IMR-90 (cell line): Measurements from ENCODE around the gene SLX4IP. TPM values are rescaled to one million over a fixed set of nuclear protein-coding genes. Genes with fewer than 3 reads are reported as not detected.

Source experiments
- ATAC-seq: fragments of 200-7000 bp; cut with Tn5 transposase; 2 replicates; pipeline ENCODE4 v1.9.1; 2020; ENCODE audit warnings: low read depth, mild to moderate bottlenecking, moderate library complexity
- BruUV-seq: library from RNA; stranded (reverse); fragments of 400-500 nt; replicated peaks from 2 replicates; lab custom pipeline; 2021; lab: Mats Ljungman, UMichigan
- CTCF ChIA-PET: fragments of 300-600 bp; formaldehyde crosslinking; extraction: SDS; loops from one replicate; lab custom pipeline; 2021; ENCODE audit warnings: antibody characterized with exemption; lab: Yijun Ruan, JAX
- POLR2A ChIA-PET: fragments of 300-600 bp; sonication (Branson Sonifier 250); formaldehyde crosslinking; loops from one replicate; lab custom pipeline; 2022; ENCODE audit warnings: antibody characterized with exemption; ENCODE audit not compliant: unreplicated experiment; lab: Charles Lee
- DNase-seq: peaks from one replicate; pipeline ENCODE4 v3.0.0; 2013
- H2AFZ ChIP-seq: replicated peaks from 2 replicates; pipeline ENCODE3; 2013; ENCODE audit warnings: low read length, mild to moderate bottlenecking; ENCODE audit not compliant: poor library complexity
- H2AK5ac ChIP-seq: 2 replicates; pipeline ENCODE4 v1.6.1; 2013; ENCODE audit warnings: low read depth, low read length, inconsistent platforms
- H2AK9ac ChIP-seq: replicated peaks from 2 replicates; pipeline ENCODE3; 2013; ENCODE audit warnings: mild to moderate bottlenecking, low read depth, low read length, moderate library complexity; ENCODE audit not compliant: poor library complexity
- H2BK120ac ChIP-seq: 2 replicates; pipeline ENCODE4 v1.6.1; 2013; ENCODE audit warnings: low read depth, low read length, inconsistent platforms
- H2BK15ac ChIP-seq: 3 replicates; pipeline ENCODE4 v1.6.1; 2013; ENCODE audit warnings: low read depth, low read length, inconsistent platforms
- H2BK20ac ChIP-seq: 2 replicates; pipeline ENCODE4 v1.6.1; 2013; ENCODE audit warnings: low read depth, mild to moderate bottlenecking, inconsistent platforms, low read length, moderate library complexity
- H2BK5ac ChIP-seq: 2 replicates; pipeline ENCODE4 v1.6.1; 2013; ENCODE audit warnings: mild to moderate bottlenecking, low read depth, low read length, inconsistent platforms; ENCODE audit not compliant: poor library complexity, severe bottlenecking
- H3K14ac ChIP-seq: replicated peaks from 2 replicates; pipeline ENCODE4 v1.6.1; 2013; ENCODE audit warnings: low read depth, low read length, inconsistent platforms
- H3K18ac ChIP-seq: 2 replicates; pipeline ENCODE4 v1.6.1; 2013; ENCODE audit warnings: low read depth, low read length, control low read depth
- H3K23ac ChIP-seq: 2 replicates; pipeline ENCODE4 v1.6.1; 2013; ENCODE audit warnings: low read depth, low read length, inconsistent platforms
- H3K27ac ChIP-seq: 2 replicates; pipeline ENCODE4 v1.5.1; 2013; ENCODE audit warnings: mild to moderate bottlenecking, control low read depth, low read length; ENCODE audit not compliant: insufficient read depth
- H3K27me3 ChIP-seq: 2 replicates; pipeline ENCODE4 v1.6.1; 2013; ENCODE audit warnings: low read length; ENCODE audit not compliant: control insufficient read depth, insufficient read depth
- H3K36me3 ChIP-seq: 2 replicates; pipeline ENCODE4 v1.6.1; 2013; ENCODE audit warnings: low read length, mixed read lengths; ENCODE audit not compliant: control insufficient read depth, insufficient read depth
- H3K4ac ChIP-seq: 2 replicates; pipeline ENCODE4 v1.6.1; 2013; ENCODE audit warnings: low read depth, low read length, inconsistent platforms
- H3K4me1 ChIP-seq: 2 replicates; pipeline ENCODE4 v1.6.1; 2013; ENCODE audit warnings: low read length, mixed read lengths; ENCODE audit not compliant: control insufficient read depth, insufficient read depth
- H3K4me2 ChIP-seq: 2 replicates; pipeline ENCODE4 v1.6.1; 2013; ENCODE audit warnings: low read depth, mild to moderate bottlenecking, control low read depth, low read length, moderate library complexity
- H3K4me3 ChIP-seq: 2 replicates; pipeline ENCODE4 v1.5.1; 2013; ENCODE audit warnings: low read depth, mild to moderate bottlenecking, control low read depth, low read length, moderate library complexity; ENCODE audit not compliant: insufficient read depth
- H3K56ac ChIP-seq: 2 replicates; pipeline ENCODE4 v1.6.1; 2013; ENCODE audit warnings: low read length, inconsistent platforms; ENCODE audit not compliant: insufficient read depth; ENCODE audit errors: extremely low read depth
- H3K79me1 ChIP-seq, 2 experiments: 2 replicates each; pipeline ENCODE4 v1.6.1; 2013; ENCODE audit warnings: low read length in 2 of 2, inconsistent platforms in 1 of 2, low read depth in 1 of 2
- H3K9ac ChIP-seq: 2 replicates; pipeline ENCODE4 v1.6.1; 2013; ENCODE audit warnings: low read depth, low read length, control low read depth
- H3K9me1 ChIP-seq: 2 replicates; pipeline ENCODE4 v1.6.1; 2013; ENCODE audit warnings: low read length, inconsistent platforms; ENCODE audit not compliant: insufficient read depth
- H3K9me3 ChIP-seq: 2 replicates; pipeline ENCODE4 v1.6.1; 2013; ENCODE audit warnings: low read length; ENCODE audit not compliant: control insufficient read depth, insufficient read depth
- H4K20me1 ChIP-seq: 2 replicates; pipeline ENCODE4 v1.6.1; 2013; ENCODE audit warnings: low read length, inconsistent platforms; ENCODE audit not compliant: insufficient read depth
- H4K5ac ChIP-seq: 2 replicates; pipeline ENCODE4 v1.6.1; 2013; ENCODE audit warnings: mild to moderate bottlenecking, low read depth, low read length, control low read depth
- H4K8ac ChIP-seq, 2 experiments: 2 replicates each; pipeline ENCODE4 v1.6.1; 2013; ENCODE audit warnings: low read depth in 2 of 2, low read length in 2 of 2, control low read depth in 1 of 2, inconsistent platforms in 1 of 2
- H4K91ac ChIP-seq: 2 replicates; pipeline ENCODE4 v1.6.1; 2013; ENCODE audit warnings: low read depth, low read length, inconsistent platforms; ENCODE audit not compliant: insufficient read depth
- BHLHE40 ChIP-seq: fragments of 150-350 bp; IDR thresholded peaks from 2 replicates; pipeline ENCODE4 v1.6.1; 2016; ENCODE audit warnings: mild to moderate bottlenecking, low read depth, low read length
- CEBPB ChIP-seq: IDR thresholded peaks from 2 replicates; pipeline ENCODE4 v1.6.1; 2012; ENCODE audit warnings: low read depth, low read length, improper control_type of control experiment
- CHD1 ChIP-seq: IDR thresholded peaks from 2 replicates; pipeline ENCODE4 v1.6.1; 2012; ENCODE audit warnings: low read depth, low read length, improper control_type of control experiment
- FOS ChIP-seq: fragments of 150-350 bp; IDR thresholded peaks from 2 replicates; pipeline ENCODE4 v1.6.1; 2016; ENCODE audit warnings: low read depth, low read length
- MAFK ChIP-seq: IDR thresholded peaks from 2 replicates; pipeline ENCODE4 v1.6.1; 2012; ENCODE audit warnings: low read depth, low read length, improper control_type of control experiment
- MAZ ChIP-seq: IDR thresholded peaks from 2 replicates; pipeline ENCODE4 v1.6.1; 2012; ENCODE audit warnings: low read depth, mild to moderate bottlenecking, low read length, improper control_type of control experiment, moderate library complexity, borderline replicate concordance
- MXI1 ChIP-seq: IDR thresholded peaks from 2 replicates; pipeline ENCODE4 v1.6.1; 2012; ENCODE audit warnings: low read depth, mild to moderate bottlenecking, low read length, moderate library complexity, borderline replicate concordance
- NFE2L2 ChIP-seq: fragments of 150-350 bp; IDR thresholded peaks from 2 replicates; pipeline ENCODE4 v1.6.1; 2016; ENCODE audit warnings: low read depth, mild to moderate bottlenecking, low read length
- POLR2A ChIP-seq: IDR thresholded peaks from 2 replicates; pipeline ENCODE4 v1.6.1; 2012; ENCODE audit warnings: mild to moderate bottlenecking, low read depth, low read length
- RAD21 ChIP-seq: IDR thresholded peaks from 2 replicates; pipeline ENCODE4 v1.6.1; 2012; ENCODE audit warnings: low read length, improper control_type of control experiment
- RCOR1 ChIP-seq: IDR thresholded peaks from 2 replicates; pipeline ENCODE4 v1.6.1; 2012; ENCODE audit warnings: mild to moderate bottlenecking, low read length, improper control_type of control experiment; ENCODE audit not compliant: insufficient replicate concordance
- RFX5 ChIP-seq: IDR thresholded peaks from 2 replicates; pipeline ENCODE4 v1.8.0; 2012; ENCODE audit warnings: low read depth, mild to moderate bottlenecking, low read length, moderate library complexity
- SMC3 ChIP-seq: fragments of 150-350 bp; IDR thresholded peaks from 2 replicates; pipeline ENCODE4 v1.6.1; 2016; ENCODE audit warnings: low read depth, mild to moderate bottlenecking, antibody characterized with exemption, low read length, moderate library complexity
- WGBS, 2 experiments: methylation state at CpG; one replicate each; pipeline versions ENCODE4 v1.1.5 to v1.1.7; 2013; ENCODE audit warnings: missing lambda C conversion rate in 2 of 2; ENCODE audit not compliant: insufficient read length in 1 of 2; ENCODE audit errors: extremely low coverage in 2 of 2; 5-methylcytosine and 5-hydroxymethylcytosine counted together
- dilution Hi-C: fragments of 300-500 bp; cut with HindIII; formaldehyde crosslinking; loops from one replicate; pipeline ENCODE4 v1.14.3; 2018; ENCODE audit warnings: low sequenced_read_pairs; ENCODE audit not compliant: unreplicated experiment
- in situ Hi-C: fragments of 300-500 bp; cut with MboI; formaldehyde crosslinking; loops from 3 replicates; pipeline ENCODE4 v1.14.3; 2019; ENCODE audit warnings: low sequenced_read_pairs, inconsistent platforms, mixed read lengths
- intact Hi-C: fragments of 100-400 bp; cut with micrococcal nuclease; formaldehyde crosslinking; loops from 2 replicates; pipeline ENCODE4 v1.10.0; 2022
- polyA plus RNA-seq, 3 experiments: library from polyadenylated mRNA; depleted of rRNA; stranded (reverse); fragments of >200 nt; gene quantifications; 2 replicates each; pipeline ENCODE4 v1.2.3, GENCODE V29; 2012; ENCODE audit warnings: low replicate concordance in 1 of 3
- total RNA-seq: library from RNA; depleted of rRNA; stranded (reverse); fragments of >200 nt; gene quantifications from 2 replicates; pipeline ENCODE4 v1.2.3, GENCODE V29; 2012
- TF ChIP-seq, protein P1 (sequence below): fragments of 150-350 bp; IDR thresholded peaks from 2 replicates; pipeline ENCODE4 v1.6.1; 2017; ENCODE audit warnings: mild to moderate bottlenecking, antibody characterized with exemption, low read length, low read depth
- TF ChIP-seq, protein P2 (sequence below): conservative IDR thresholded peaks from 2 replicates; pipeline ENCODE4 v1.5.1; 2012; ENCODE audit warnings: mild to moderate bottlenecking, low read depth, low read length, improper control_type of control experiment

The SLX4IP gene
- total and polyA plus RNA-seq, 2 of the 4 experiments (the other 2 are of a cell fraction): 1.3 to 5.9 TPM

DNA sequence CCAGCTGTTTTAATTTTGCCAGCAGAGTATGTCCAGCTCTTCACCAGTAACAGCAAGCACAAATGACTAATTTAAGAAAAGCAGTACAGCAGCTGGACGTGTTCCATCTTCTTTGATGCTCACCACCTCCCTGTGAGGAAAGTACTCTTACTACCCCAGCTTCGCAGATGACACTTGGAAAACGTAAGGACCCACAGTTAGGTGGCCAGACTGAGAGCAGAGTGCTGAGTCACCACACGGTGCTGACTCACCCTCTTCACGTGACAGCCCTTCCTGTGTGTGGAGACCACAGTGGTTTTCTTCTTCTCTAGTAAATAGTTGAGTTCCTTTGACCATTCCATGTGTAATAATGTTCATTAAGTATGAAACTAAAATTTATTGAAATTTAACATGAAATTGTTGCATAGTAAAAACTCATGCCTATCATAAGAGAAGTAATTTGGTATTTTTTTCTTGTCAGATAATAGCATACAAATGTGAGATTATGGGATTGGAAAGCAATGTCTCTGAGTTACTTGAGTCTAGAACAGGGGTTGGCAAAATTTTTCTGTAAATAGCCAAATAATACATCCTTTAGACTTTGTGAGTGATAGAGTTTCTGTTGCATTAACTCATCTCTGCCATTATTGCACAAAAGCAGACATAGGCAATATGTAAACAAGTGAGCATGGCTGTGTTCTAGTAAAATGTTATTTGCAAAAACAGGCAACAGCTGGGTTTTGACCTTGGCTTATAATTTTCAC is 76.6 kb downstream of the SLX4IP start:
- WGBS, 2 experiments: no CpG with 5 or more reads among the region's 5 CpGs
- no TSS peak for BruUV-seq
- Histone ChIP-seq H2AK9ac (peak overlapping the region; percentile 86), H3K36me3 (no peaks in the 10 kb centered on the region), H3K79me1 (peaks cover 12 to 41% of the 10 kb centered on the region in 2 experiments), H3K18ac (peak overlapping the region; percentile 97), H3K14ac (peak overlapping the region; percentile 80), H2AK5ac (peak overlapping the region; percentile 98; the same call in 1 of the 2 replicates), H4K91ac (peak overlapping the region; percentile 97), H3K9me1 (peaks cover 9% of the 10 kb centered on the region), H2BK20ac (peak overlapping the region; percentile 98), H3K23ac (peak overlapping the region; percentile 95), H3K4me2 (peak overlapping the region; percentile 65), H3K27ac (peak overlapping the region; percentile 95), H2BK5ac (peak overlapping the region; percentile 95), H3K4me1 (peaks cover 22% of the 10 kb centered on the region), H4K20me1 (no peaks in the 10 kb centered on the region), H2AFZ (peak overlapping the region; percentile 78), H2BK15ac (peak overlapping the region; percentile 92; the same call in 2 of the 3 replicates), H4K8ac (peak overlapping the region; percentile 52 to 89; a peak in 2 of 4 replicates), H3K4ac (peak overlapping the region; percentile 98), H3K4me3 (no peak overlapping the region), H2BK120ac (peak overlapping the region; percentile 96), H4K5ac (peak overlapping the region; percentile 77), H3K9me3 (no peaks in the 10 kb centered on the region), H3K56ac (peak overlapping the region; percentile 86; the same call in 1 of the 2 replicates), H3K27me3 (no peaks in the 10 kb centered on the region), H3K9ac (peak overlapping the region; percentile 69)
- ChIA-PET POLR2A (no interaction called here), CTCF (no interaction called here)
- in situ Hi-C loops: no loop called here
- intact Hi-C loops: loop anchor here (5.0 kb wide), 1 partner anchor 34 kb away; no protein-coding TSS in a partner anchor
- DNase-seq (peak; percentile 99), ATAC-seq (peak; percentile 89)
- dilution Hi-C loops: no loop called here
- no peak for TF ChIP-seq RFX5
- no peak for TF ChIP-seq RAD21
- TF ChIP-seq, protein P1, sequence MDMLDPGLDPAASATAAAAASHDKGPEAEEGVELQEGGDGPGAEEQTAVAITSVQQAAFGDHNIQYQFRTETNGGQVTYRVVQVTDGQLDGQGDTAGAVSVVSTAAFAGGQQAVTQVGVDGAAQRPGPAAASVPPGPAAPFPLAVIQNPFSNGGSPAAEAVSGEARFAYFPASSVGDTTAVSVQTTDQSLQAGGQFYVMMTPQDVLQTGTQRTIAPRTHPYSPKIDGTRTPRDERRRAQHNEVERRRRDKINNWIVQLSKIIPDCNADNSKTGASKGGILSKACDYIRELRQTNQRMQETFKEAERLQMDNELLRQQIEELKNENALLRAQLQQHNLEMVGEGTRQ: peak; percentile 98
- TF ChIP-seq RCOR1: no peak
- TF ChIP-seq MAFK: peak; percentile 86
- TF ChIP-seq, protein P2, sequence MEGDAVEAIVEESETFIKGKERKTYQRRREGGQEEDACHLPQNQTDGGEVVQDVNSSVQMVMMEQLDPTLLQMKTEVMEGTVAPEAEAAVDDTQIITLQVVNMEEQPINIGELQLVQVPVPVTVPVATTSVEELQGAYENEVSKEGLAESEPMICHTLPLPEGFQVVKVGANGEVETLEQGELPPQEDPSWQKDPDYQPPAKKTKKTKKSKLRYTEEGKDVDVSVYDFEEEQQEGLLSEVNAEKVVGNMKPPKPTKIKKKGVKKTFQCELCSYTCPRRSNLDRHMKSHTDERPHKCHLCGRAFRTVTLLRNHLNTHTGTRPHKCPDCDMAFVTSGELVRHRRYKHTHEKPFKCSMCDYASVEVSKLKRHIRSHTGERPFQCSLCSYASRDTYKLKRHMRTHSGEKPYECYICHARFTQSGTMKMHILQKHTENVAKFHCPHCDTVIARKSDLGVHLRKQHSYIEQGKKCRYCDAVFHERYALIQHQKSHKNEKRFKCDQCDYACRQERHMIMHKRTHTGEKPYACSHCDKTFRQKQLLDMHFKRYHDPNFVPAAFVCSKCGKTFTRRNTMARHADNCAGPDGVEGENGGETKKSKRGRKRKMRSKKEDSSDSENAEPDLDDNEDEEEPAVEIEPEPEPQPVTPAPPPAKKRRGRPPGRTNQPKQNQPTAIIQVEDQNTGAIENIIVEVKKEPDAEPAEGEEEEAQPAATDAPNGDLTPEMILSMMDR: no peak
- peak; percentile 99 for TF ChIP-seq BHLHE40
- TF ChIP-seq POLR2A: 0 out of 2 replicates have a peak, but pooled peaks have one; percentile 34
- peak; percentile 99 for TF ChIP-seq FOS
- TF ChIP-seq CHD1: no peak
- TF ChIP-seq CEBPB: peak; percentile 83
- no peak for TF ChIP-seq MXI1
- no peak for TF ChIP-seq SMC3
- peak; percentile 98 for TF ChIP-seq NFE2L2
- peak; percentile 50 for TF ChIP-seq MAZ
